Adrenal gland (tissue), 12 donors: Measurements from ENCODE around the gene CDKAL1. TPM values are rescaled to one million over a fixed set of nuclear protein-coding genes. Genes with fewer than 3 reads are reported as not detected.

Experiments used
- DNase-seq, 7 donors: peaks; one replicate each; pipeline ENCODE4 v3.0.0-alpha.2; 2019 to 2020
- H3K27ac ChIP-seq, 5 donors: fragments of 200-600 bp; sonication (generic) in 4 of 5; 1 replicate in 3 of 5; 2 replicates in 2 of 5; pipeline versions ENCODE4 v1.5.1 to v1.8.0; 2016 to 2020; ENCODE audit warnings: mild to moderate bottlenecking in 1 of 5
- H3K27me3 ChIP-seq: fragments of 200-600 bp; 2 replicates; pipeline ENCODE4 v1.8.0; 2021
- H3K36me3 ChIP-seq, 2 donors: fragments of 200-600 bp; replicated peaks in 1 of 2; 1 replicate in 1 of 2; 2 replicates in 1 of 2; pipeline versions ENCODE4 v1.5.1 to v1.8.0; 2018 to 2022
- H3K4me1 ChIP-seq, 2 donors: fragments of 200-600 bp; replicated peaks in 1 of 2; 1 replicate in 1 of 2; 2 replicates in 1 of 2; pipeline versions ENCODE4 v1.5.1 to v1.8.0; 2018 to 2021
- H3K4me3 ChIP-seq, 4 donors: fragments of 200-600 bp; sonication (generic) in 3 of 4; one replicate each; pipeline ENCODE4 v1.5.1; 2016 to 2018
- H3K9me3 ChIP-seq, 3 donors: fragments of 200-600 bp; sonication (generic) in 1 of 3; replicated peaks in 1 of 3; 1 replicate in 2 of 3; 2 replicates in 1 of 3; pipeline versions ENCODE4 v1.5.1 to v1.8.0; 2016 to 2021
- POLR2A ChIP-seq, 2 donors: fragments of 450-650 bp; IDR thresholded peaks; one replicate each; pipeline ENCODE4 v1.6.1; 2017; ENCODE audit warnings: antibody characterized with exemption in 2 of 2, mild to moderate bottlenecking in 2 of 2, moderate library complexity in 1 of 2
- WGBS, 4 donors: extraction: QIAGEN DNeasy Blood & Tissue Kit in 2 of 4; methylation state at CpG; one replicate each; pipeline versions ENCODE4 v1.1.5 to v1.1.7; 2013 to 2017; 5-methylcytosine and 5-hydroxymethylcytosine counted together
- intact Hi-C, 2 donors: fragments of 100-400 bp; cut with DNase I; formaldehyde crosslinking; loops; one replicate each; pipeline versions ENCODE4 v1.14.1 to v1.15.0; 2022 to 2023
- polyA plus RNA-seq, 3 donors: library from polyadenylated mRNA; stranded (reverse); fragments of 200-250 nt in 2 of 3; fragments of 350-450 nt in 1 of 3; fragmentation: Illumina TruSeq in 1 of 3; extraction: RNeasy Lipid Tissue Mini Kit (QIAGEN cat#74804) in 1 of 3; gene quantifications; one replicate each; pipeline ENCODE4 v1.2.3, GENCODE V29; 2013 to 2014
- total RNA-seq, 9 donors: library from RNA; depleted of rRNA in 4 of 9; stranded (reverse); fragments of >200 nt in 4 of 9; fragments of 120-200 nt in 1 of 9; fragmentation: NEBNext Ultra II Directional in 1 of 9; extraction: Animal tissue kit (Norgen Biotek cat#: 25700) in 1 of 9; gene quantifications; one replicate each; pipeline versions ENCODE4 v1.1.0 to v1.2.4, GENCODE V29; 2013 to 2023
- TF ChIP-seq, protein P1 (sequence below), 6 experiments: fragments of 450-650 bp in 4 of 6; fragments of 200-600 bp in 2 of 6; sonication (generic) in 1 of 6; IDR thresholded peaks; 1 replicate in 5 of 6; 2 replicates in 1 of 6; pipeline versions ENCODE4 v1.5.1 to v1.8.0; 2016 to 2021; ENCODE audit warnings: antibody characterized with exemption in 6 of 6, mild to moderate bottlenecking in 2 of 6, moderate library complexity in 1 of 6
- donor health status: healthy with polysubstance abuse.
- donor health status: Bipolar disorder and iron deficiency.
- donor health status: DM: yes; HTN: yes; CAD: no.
- donor health status: DM: no; HTN: no; CAD: no.
- donor health status: DM: no; HTN: no; CAD: no.
- donor health status: DM: yes; HTN: yes; CAD: no.

The CDKAL1 gene
- total and polyA plus RNA-seq, 12 donors: 3.9 to 21.1 (median 10.6) TPM

DNA sequence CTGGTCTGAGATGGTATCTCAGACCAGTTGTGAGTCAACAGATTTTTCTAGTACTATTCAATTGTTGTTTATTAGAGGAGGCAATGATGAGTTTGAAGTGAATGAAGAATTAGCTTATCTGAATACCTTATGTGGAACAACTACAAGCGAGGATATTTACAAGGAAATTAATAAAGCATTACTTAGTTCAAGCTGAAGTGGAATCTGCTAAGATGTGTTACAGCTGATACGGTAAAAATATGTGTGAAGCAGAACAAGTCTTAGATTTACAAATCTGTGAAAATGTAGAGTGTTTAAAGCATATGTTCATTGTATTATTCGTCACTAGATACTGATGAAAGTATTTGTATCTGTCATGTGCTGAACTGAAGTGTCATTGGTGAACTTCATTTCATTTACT, 272.4 kb downstream of the CDKAL1 start:
- Histone ChIP-seq H3K27me3 (no peaks in the 10 kb centered on the region), H3K27ac (no peak overlapping the region), H3K9me3 (peaks cover 0 to 8% (median 6%) of the 10 kb centered on the region in 3 donors), H3K36me3 (no peaks in the 10 kb centered on the region), H3K4me3 (no peak overlapping the region), H3K4me1 (peaks cover 4 to 8% of the 10 kb centered on the region in 2 donors)
- 91 to 99% (median 98%) methylated on average over 3 of the region's 3 CpGs for WGBS, 4 donors
- intact Hi-C loops: no loop called here
- DNase-seq: no peak
- no peak for TF ChIP-seq POLR2A (IDR thresholded peaks at IDR 0.05)
- TF ChIP-seq, protein P1, sequence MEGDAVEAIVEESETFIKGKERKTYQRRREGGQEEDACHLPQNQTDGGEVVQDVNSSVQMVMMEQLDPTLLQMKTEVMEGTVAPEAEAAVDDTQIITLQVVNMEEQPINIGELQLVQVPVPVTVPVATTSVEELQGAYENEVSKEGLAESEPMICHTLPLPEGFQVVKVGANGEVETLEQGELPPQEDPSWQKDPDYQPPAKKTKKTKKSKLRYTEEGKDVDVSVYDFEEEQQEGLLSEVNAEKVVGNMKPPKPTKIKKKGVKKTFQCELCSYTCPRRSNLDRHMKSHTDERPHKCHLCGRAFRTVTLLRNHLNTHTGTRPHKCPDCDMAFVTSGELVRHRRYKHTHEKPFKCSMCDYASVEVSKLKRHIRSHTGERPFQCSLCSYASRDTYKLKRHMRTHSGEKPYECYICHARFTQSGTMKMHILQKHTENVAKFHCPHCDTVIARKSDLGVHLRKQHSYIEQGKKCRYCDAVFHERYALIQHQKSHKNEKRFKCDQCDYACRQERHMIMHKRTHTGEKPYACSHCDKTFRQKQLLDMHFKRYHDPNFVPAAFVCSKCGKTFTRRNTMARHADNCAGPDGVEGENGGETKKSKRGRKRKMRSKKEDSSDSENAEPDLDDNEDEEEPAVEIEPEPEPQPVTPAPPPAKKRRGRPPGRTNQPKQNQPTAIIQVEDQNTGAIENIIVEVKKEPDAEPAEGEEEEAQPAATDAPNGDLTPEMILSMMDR (IDR thresholded peaks at IDR 0.05): no peak

DNA sequence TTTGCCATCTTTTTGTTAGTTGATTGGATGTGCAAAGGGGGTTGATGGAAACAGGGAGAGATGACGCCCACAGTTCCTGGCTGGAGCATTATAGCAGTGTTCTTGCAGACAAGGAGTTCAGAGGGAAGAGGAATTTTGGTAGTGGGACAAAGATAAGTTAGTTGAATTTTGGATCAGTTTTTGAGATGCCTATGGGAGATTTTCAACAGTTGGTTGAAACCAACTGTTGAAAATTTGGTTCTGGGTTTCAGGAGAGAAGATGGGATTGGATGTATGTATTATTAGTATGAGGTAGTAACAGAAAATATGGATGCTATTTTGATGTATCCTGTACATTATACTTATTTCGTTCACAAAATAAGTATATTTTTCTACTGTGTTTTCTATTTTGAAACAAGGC, 274.2 kb downstream of the CDKAL1 start:
- H3K27ac ChIP-seq: no peak overlapping the region
- WGBS, 4 donors: 86 to 90% (median 89%) methylated on average over 2 of the region's 2 CpGs
- TF ChIP-seq POLR2A (IDR thresholded peaks at IDR 0.05): no peak
- TF ChIP-seq, protein P1 (IDR thresholded peaks at IDR 0.05): no peak
- intact Hi-C loops: no loop called here
- no peaks in the 10 kb centered on the region for H3K27me3 ChIP-seq
- H3K4me3 ChIP-seq: no peak overlapping the region
- DNase-seq: no peak
- H3K4me1 ChIP-seq: peaks cover 4 to 8% of the 10 kb centered on the region in 2 donors
- H3K36me3 ChIP-seq: no peaks in the 10 kb centered on the region
- peaks cover 0 to 8% (median 6%) of the 10 kb centered on the region in 3 donors for H3K9me3 ChIP-seq

DNA sequence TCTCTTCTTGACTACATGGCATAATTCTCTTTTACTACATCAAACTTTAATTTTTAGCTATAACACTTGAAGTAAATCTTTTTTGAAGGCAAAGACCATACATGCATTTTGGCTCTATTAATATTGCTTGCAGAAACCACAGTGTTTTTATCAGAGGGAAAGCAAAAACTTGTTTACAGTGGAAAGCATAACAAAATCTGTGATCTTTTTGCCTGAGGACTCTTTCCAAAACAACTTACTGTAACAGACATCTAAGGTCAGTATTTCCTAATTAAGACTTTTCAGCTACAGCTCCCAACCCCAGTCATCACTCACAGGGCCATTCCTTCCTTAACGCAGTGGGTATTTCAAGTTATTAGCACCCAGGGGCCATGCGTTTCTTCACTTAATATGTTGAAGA, 274.7 kb downstream of the CDKAL1 start:
- no peaks in the 10 kb centered on the region for H3K27me3 ChIP-seq
- WGBS, 4 donors: 76 to 89% (median 79%) methylated on average over 2 of the region's 2 CpGs
- H3K4me3 ChIP-seq: no peak overlapping the region
- intact Hi-C loops: no loop called here
- peaks cover 0 to 8% (median 6%) of the 10 kb centered on the region in 3 donors for H3K9me3 ChIP-seq
- H3K4me1 ChIP-seq: peaks cover 4 to 8% of the 10 kb centered on the region in 2 donors
- no peak overlapping the region for H3K27ac ChIP-seq
- H3K36me3 ChIP-seq: no peaks in the 10 kb centered on the region
- TF ChIP-seq, protein P1 (IDR thresholded peaks at IDR 0.05): no peak
- no peak for TF ChIP-seq POLR2A (IDR thresholded peaks at IDR 0.05)
- no peak for DNase-seq

DNA sequence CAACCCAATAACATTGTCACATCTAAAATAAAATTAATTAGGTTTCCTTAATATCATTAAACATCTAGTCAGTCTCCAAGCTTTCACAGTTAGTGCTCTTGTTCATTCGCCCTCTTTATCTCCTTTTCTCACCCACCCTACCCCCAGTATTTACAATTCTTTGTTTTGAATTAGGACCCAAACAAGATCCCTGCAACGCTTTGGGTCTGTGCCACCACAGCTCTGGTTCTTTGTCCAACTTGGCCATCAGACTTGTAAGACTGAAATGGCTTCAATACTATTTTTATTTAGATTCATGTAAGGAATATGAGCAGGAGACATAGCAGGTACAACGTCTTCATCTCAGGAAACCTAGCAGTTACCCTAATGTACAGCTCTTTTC, 276.5 kb downstream of the CDKAL1 start:
- H3K27ac ChIP-seq: peak overlapping the region in 1 of 5 donors; percentile 35
- WGBS, 4 donors: 73 to 85% (median 80%) methylated on average over 3 of the region's 3 CpGs

More for the DNA sequence above, 276.5 kb downstream of the CDKAL1 start:
- Histone ChIP-seq H3K9me3 (peaks cover 0 to 8% (median 6%) of the 10 kb centered on the region in 3 donors), H3K4me1 (peaks cover 4 to 8% of the 10 kb centered on the region in 2 donors), H3K4me3 (no peak overlapping the region), H3K27me3 (no peaks in the 10 kb centered on the region), H3K36me3 (no peaks in the 10 kb centered on the region)
- TF ChIP-seq POLR2A (IDR thresholded peaks at IDR 0.05): no peak
- TF ChIP-seq, protein P1 (IDR thresholded peaks at IDR 0.05): no peak
- intact Hi-C loops: no loop called here
- DNase-seq: peak in 1 of 7 donors; percentile 14
